ENCODE measurements around the gene ITGB3BP.
"Not testable (repeated sequence)": the region's sequence is repeated elsewhere in the genome, so short reads cannot be mapped to it uniquely, and the experiment has no call there.

ITGB3BP gene

DNA sequence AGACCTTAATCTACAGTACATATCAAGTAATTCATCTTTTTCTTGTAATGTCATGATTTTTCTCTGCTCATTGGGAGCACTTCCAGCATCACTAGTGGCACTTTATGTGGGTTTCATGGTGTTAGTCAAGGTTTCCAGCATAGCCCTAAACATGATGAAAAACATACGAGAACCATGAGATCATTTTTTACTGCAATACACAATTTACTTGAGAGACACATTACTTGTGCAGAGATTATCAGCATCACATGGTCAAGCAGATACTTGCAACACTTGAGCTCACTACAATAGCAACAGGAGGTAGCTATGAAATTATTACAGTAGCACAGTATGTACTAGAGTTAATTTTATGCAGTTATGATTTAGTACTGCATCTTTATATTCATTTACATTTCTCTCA lies 36.4 kb downstream of the ITGB3BP start:
- Histone ChIP-seq H3K9me3 (ENCODE audit: insufficient read depth, low read length) (no peaks in the 10 kb centered on the region), H4K20me1 (ENCODE audit: low read depth, low read length) (no peaks in the 10 kb centered on the region), H3F3A (ENCODE audit: insufficient read depth) (0 out of 2 replicates have a peak, but pooled peaks cover 3% of the 10 kb centered on the region), H3K4me2 (ENCODE audit: low read depth, low read length, poor library complexity, severe bottlenecking) (no peak overlapping the region), H3K4me3 (ENCODE audit: insufficient read depth, low read length, poor library complexity, severe bottlenecking) (no peak overlapping the region), H3K27ac (ENCODE audit: low read depth, low read length) (no peak overlapping the region), H3K36me3 (ENCODE audit: low read length) (peaks cover 7% of the 10 kb centered on the region; the same call in 1 of the 2 replicates), H2AFZ (ENCODE audit: low read depth, low read length, severe bottlenecking) (no peak overlapping the region), H3K9me2 (replicated peaks; ENCODE audit: insufficient read depth, low read length) (no peaks in the 10 kb centered on the region), H3K79me2 (ENCODE audit: insufficient read depth, low read length) (no peaks in the 10 kb centered on the region), H3K9ac (ENCODE audit: low read length) (no peak overlapping the region), H3K27me3 (ENCODE audit: low read length) (no peaks in the 10 kb centered on the region)
- no peak for TF ChIP-seq EZH2phosphoT487 (conservative IDR thresholded peaks at IDR 0.05; ENCODE audit: low read length)
- no peak for TF ChIP-seq CTCF (IDR thresholded peaks at IDR 0.05; ENCODE audit: insufficient read depth, low read length, poor library complexity, severe bottlenecking)

GRCh38 chr1:63480057-63480456 lies 43.0 kb downstream of the ITGB3BP start:
- H3K4me2 ChIP-seq (ENCODE audit: low read depth, low read length, poor library complexity, severe bottlenecking), result no peak overlapping the region
- no peaks in the 10 kb centered on the region for H3K9me2 ChIP-seq (replicated peaks; ENCODE audit: insufficient read depth, low read length)
- no peak for TF ChIP-seq CTCF (IDR thresholded peaks at IDR 0.05; ENCODE audit: insufficient read depth, low read length, poor library complexity, severe bottlenecking)
- no peaks in the 10 kb centered on the region for H3K27me3 ChIP-seq (ENCODE audit: low read length)
- peaks cover 6% of the 10 kb centered on the region; the same call in 1 of the 2 replicates for H3F3A ChIP-seq (ENCODE audit: insufficient read depth)
- H4K20me1 ChIP-seq (ENCODE audit: low read depth, low read length), result 0 out of 2 replicates have a peak, but pooled peaks cover 4% of the 10 kb centered on the region
- H3K9ac ChIP-seq (ENCODE audit: low read length), result no peak overlapping the region
- no peaks in the 10 kb centered on the region for H3K9me3 ChIP-seq (ENCODE audit: insufficient read depth, low read length)
- no peak overlapping the region for H3K27ac ChIP-seq (ENCODE audit: low read depth, low read length)
- no peak overlapping the region for H2AFZ ChIP-seq (ENCODE audit: low read depth, low read length, severe bottlenecking)
- no peak overlapping the region for H3K4me3 ChIP-seq (ENCODE audit: insufficient read depth, low read length, poor library complexity, severe bottlenecking)
- peaks cover 5% of the 10 kb centered on the region; the same call in 1 of the 2 replicates for H3K36me3 ChIP-seq (ENCODE audit: low read length)
- no peaks in the 10 kb centered on the region for H3K79me2 ChIP-seq (ENCODE audit: insufficient read depth, low read length)

DNA sequence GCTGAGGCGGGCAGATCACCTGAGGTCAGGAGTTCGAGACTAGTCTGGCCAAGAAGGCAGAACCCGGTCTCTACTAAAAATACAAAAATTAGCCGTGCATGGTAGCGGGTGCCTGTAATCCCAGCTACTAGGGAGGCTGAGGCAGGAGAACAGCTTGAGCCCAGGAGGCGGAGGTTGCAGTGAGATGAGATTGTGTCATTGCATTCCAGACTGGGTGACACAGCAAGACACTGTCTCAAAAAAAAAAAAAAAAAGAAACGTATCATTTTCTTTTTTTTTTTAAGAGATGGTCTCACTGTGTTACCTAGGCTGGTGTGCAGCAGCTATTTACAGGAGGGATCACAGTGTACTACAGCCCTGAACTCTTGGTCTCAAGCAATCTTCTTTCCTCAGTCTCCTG lies 47.3 kb downstream of the ITGB3BP start:
- no peak overlapping the region for H2AFZ ChIP-seq (ENCODE audit: low read depth, low read length, severe bottlenecking)
- no peak overlapping the region for H3K9ac ChIP-seq (ENCODE audit: low read length)
- peaks cover 6% of the 10 kb centered on the region; the same call in 1 of the 2 replicates for H3F3A ChIP-seq (ENCODE audit: insufficient read depth)
- 0 out of 2 replicates have a peak, but pooled peaks cover 4% of the 10 kb centered on the region for H4K20me1 ChIP-seq (ENCODE audit: low read depth, low read length)
- no peaks in the 10 kb centered on the region for H3K27me3 ChIP-seq (ENCODE audit: low read length)
- no peaks in the 10 kb centered on the region for H3K9me2 ChIP-seq (replicated peaks; ENCODE audit: insufficient read depth, low read length)
- no peak overlapping the region for H3K4me2 ChIP-seq (ENCODE audit: low read depth, low read length, poor library complexity, severe bottlenecking)
- no peak overlapping the region for H3K4me3 ChIP-seq (ENCODE audit: insufficient read depth, low read length, poor library complexity, severe bottlenecking)
- TF ChIP-seq EZH2phosphoT487 (conservative IDR thresholded peaks at IDR 0.05; ENCODE audit: low read length) (no peak), CTCF (IDR thresholded peaks at IDR 0.05; ENCODE audit: insufficient read depth, low read length, poor library complexity, severe bottlenecking) (no peak)
- no peaks in the 10 kb centered on the region for H3K9me3 ChIP-seq (ENCODE audit: insufficient read depth, low read length)
- H3K79me2 ChIP-seq (ENCODE audit: insufficient read depth, low read length), result no peaks in the 10 kb centered on the region
- peaks cover 5% of the 10 kb centered on the region; the same call in 1 of the 2 replicates for H3K36me3 ChIP-seq (ENCODE audit: low read length)
- H3K27ac ChIP-seq (ENCODE audit: low read depth, low read length), result no peak overlapping the region

DNA sequence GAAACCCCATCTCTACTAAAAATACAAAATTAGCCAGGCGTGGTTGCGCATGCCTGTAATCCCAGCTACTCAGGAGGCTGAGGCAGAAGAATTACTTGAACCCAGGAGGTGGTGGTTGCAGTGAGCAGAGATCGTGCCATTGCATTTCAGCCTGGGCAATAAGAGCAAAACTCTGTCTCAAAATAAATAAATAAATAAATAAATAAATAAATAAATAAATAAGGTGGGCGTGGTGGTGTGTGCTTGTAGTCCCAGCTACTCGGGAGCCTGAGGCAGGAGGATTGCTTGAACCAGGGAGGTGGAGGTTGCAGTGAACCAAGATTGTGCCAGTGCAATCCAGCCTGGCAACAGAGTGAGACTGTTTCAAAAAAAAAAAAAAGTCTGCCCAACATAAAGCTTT lies 54.3 kb downstream of the ITGB3BP start:
- not testable (repeated sequence) for H3K79me2 ChIP-seq (ENCODE audit: insufficient read depth, low read length); H3K9me3 ChIP-seq (ENCODE audit: insufficient read depth, low read length); H2AFZ ChIP-seq (ENCODE audit: low read depth, low read length, severe bottlenecking); H3F3A ChIP-seq (ENCODE audit: insufficient read depth); H3K27me3 ChIP-seq (ENCODE audit: low read length); H4K20me1 ChIP-seq (ENCODE audit: low read depth, low read length); H3K36me3 ChIP-seq (ENCODE audit: low read length); H3K4me2 ChIP-seq (ENCODE audit: low read depth, low read length, poor library complexity, severe bottlenecking); H3K9ac ChIP-seq (ENCODE audit: low read length); H3K4me3 ChIP-seq (ENCODE audit: insufficient read depth, low read length, poor library complexity, severe bottlenecking); H3K9me2 ChIP-seq (replicated peaks; ENCODE audit: insufficient read depth, low read length); H3K27ac ChIP-seq (ENCODE audit: low read depth, low read length)
